Measurements from ENCODE around the gene GAREM2.

Gene GAREM2

GRCh38 chr2:26191316-26192159, 18.6 kb downstream of the GAREM2 start:
- TF ChIP-seq CTCF (IDR thresholded peaks at IDR 0.05; ENCODE audit: insufficient read depth, low read length), result no peak
- TF ChIP-seq GABPA (IDR thresholded peaks at IDR 0.05; ENCODE audit: low read depth), result no peak
- TF ChIP-seq SPI1 (IDR thresholded peaks at IDR 0.05; ENCODE audit: borderline replicate concordance, low read depth), result no peak
- TF ChIP-seq REST (IDR thresholded peaks at IDR 0.05; ENCODE audit: insufficient replicate concordance, low read depth), result no peak
- TF ChIP-seq POLR2AphosphoS5 (IDR thresholded peaks at IDR 0.05; ENCODE audit: low read depth), result no peak
- no peak overlapping the region for H3K27ac ChIP-seq (replicated peaks)
- H3K4me3 ChIP-seq (replicated peaks; ENCODE audit: insufficient read depth, low read length), result no peak overlapping the region
- no peak for DNase-seq (ENCODE audit: low read depth in 1 of 2, low spot score in 1 of 2)
- no peaks in the 10 kb centered on the region for H3K27me3 ChIP-seq (ENCODE audit: insufficient read depth, poor library complexity, severe bottlenecking)

- no peak for TF ChIP-seq GABPA (IDR thresholded peaks at IDR 0.05; ENCODE audit: low read depth)
- no peak for TF ChIP-seq REST (IDR thresholded peaks at IDR 0.05; ENCODE audit: insufficient replicate concordance, low read depth)
- Histone ChIP-seq H3K27me3 (ENCODE audit: insufficient read depth, poor library complexity, severe bottlenecking) (no peaks in the 10 kb centered on the region), H3K27ac (replicated peaks) (no peak overlapping the region), H3K4me3 (replicated peaks; ENCODE audit: insufficient read depth, low read length) (no peak overlapping the region)
- DNase-seq (ENCODE audit: low read depth in 1 of 2, low spot score in 1 of 2), result no peak
Measured at GRCh38 chr2:26193578-26194231, 20.8 kb downstream of the GAREM2 start.

GRCh38 chr2:26195040-26195984, 22.4 kb downstream of the GAREM2 start:
- Histone ChIP-seq H3K27ac (replicated peaks) (no peak overlapping the region), H3K4me3 (replicated peaks; ENCODE audit: insufficient read depth, low read length) (no peak overlapping the region), H3K27me3 (ENCODE audit: insufficient read depth, poor library complexity, severe bottlenecking) (no peaks in the 10 kb centered on the region)
- TF ChIP-seq CTCF (IDR thresholded peaks at IDR 0.05; ENCODE audit: insufficient read depth, low read length) (no peak), GABPA (IDR thresholded peaks at IDR 0.05; ENCODE audit: low read depth) (no peak), SPI1 (IDR thresholded peaks at IDR 0.05; ENCODE audit: borderline replicate concordance, low read depth) (no peak), POLR2AphosphoS5 (IDR thresholded peaks at IDR 0.05; ENCODE audit: low read depth) (no peak), REST (IDR thresholded peaks at IDR 0.05; ENCODE audit: insufficient replicate concordance, low read depth) (no peak)
- DNase-seq (ENCODE audit: low read depth in 1 of 2, low spot score in 1 of 2), result no peak
